ENCODE results near the gene SYNE2.
"Not testable (repeated sequence)": the region's sequence is repeated elsewhere in the genome, so short reads cannot be mapped to it uniquely, and the experiment has no call there.

The SYNE2 gene

DNA sequence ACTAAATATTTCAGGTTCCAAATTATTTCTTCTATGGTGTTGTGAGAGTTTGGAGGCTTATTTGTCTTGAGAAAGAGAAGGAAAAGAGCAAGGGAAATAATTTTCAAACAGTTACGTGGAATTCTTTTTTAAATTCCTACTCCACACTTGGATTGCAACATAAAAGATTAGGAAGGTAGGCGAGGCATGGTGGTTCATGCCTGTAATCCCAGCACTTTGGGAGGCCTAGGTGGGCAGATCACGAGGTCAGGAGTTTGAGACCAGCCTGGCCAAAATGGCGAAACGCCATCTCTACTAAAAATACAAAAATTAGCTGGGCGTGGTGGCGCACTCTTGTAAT lies 265.6 kb downstream of the SYNE2 start:
- in situ Hi-C loops (cut with MboI; ENCODE audit: low sequenced_read_pairs), result not testable (repeated sequence)

DNA sequence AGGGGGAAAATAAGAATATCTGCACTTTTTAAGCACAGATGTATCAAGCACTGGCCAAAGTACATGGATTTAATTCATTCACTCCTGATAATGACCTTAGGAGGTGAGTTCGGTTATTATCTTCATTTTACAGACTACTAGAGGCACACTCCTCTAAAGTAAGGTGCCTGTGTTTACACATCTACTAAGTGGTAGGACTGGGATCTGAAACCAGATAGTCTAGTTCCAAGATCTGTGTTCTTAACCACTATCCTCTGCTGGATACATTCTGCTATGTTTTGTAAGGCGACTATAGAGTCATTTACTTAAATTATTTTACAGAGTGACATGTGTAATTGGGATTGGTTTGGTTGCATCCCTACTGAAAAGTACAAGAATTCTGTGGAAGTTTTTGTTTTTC lies 266.1 kb downstream of the SYNE2 start:
- in situ Hi-C loops (cut with MboI; ENCODE audit: low sequenced_read_pairs), result no loop called here

GRCh38 chr14:64119500-64119899 lies 266.7 kb downstream of the SYNE2 start:
- in situ Hi-C loops (cut with MboI; ENCODE audit: low sequenced_read_pairs), result no loop called here

- in situ Hi-C loops (cut with MboI; ENCODE audit: low sequenced_read_pairs), result no loop called here
These were observed 267.2 kb downstream of the SYNE2 start for GRCh38 chr14:64119980-64120379.

- in situ Hi-C loops (cut with MboI; ENCODE audit: low sequenced_read_pairs), result no loop called here
These were observed 270.5 kb downstream of the SYNE2 start for GRCh38 chr14:64123241-64123822.

- in situ Hi-C loops (cut with MboI; ENCODE audit: low sequenced_read_pairs), result no loop called here
These were observed 272.5 kb downstream of the SYNE2 start for GRCh38 chr14:64125270-64125669.

- in situ Hi-C loops (cut with MboI; ENCODE audit: low sequenced_read_pairs), result no loop called here
These were observed 273.7 kb downstream of the SYNE2 start for GRCh38 chr14:64126548-64126947.

DNA sequence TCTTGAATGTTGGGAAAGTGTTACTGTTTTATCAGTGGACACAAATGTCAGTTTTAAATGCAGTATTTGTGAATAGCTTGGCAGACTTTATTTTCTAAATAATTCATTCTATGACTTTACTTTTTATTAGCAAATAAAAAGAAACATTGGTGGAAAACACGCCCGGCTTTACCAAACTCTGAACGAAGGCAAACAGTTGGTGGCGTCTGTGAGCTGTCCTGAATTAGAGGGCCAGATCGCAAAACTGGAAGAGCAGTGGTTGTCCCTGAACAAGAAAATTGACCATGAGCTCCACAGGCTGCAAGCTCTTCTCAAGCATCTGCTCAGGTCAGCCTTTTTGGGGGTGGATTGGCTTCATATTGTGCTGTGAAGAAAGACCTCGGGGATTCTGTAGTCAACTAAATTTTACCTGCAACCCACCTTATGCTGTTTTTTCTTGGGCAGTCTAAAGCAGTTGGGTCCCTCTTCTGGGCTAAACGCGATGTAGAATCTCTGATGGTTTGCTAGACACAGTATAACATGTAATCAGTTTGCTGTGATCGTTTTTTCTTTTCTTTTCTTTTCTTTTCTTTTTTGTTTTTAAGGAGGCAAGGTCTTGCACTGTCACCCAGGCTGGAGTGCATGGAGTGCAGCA lies 285.0 kb downstream of the SYNE2 start:
- in situ Hi-C loops (cut with MboI; ENCODE audit: low sequenced_read_pairs), result no loop called here

GRCh38 chr14:64147126-64147790 lies 294.5 kb downstream of the SYNE2 start:
- in situ Hi-C loops (cut with MboI; ENCODE audit: low sequenced_read_pairs), result no loop called here

DNA sequence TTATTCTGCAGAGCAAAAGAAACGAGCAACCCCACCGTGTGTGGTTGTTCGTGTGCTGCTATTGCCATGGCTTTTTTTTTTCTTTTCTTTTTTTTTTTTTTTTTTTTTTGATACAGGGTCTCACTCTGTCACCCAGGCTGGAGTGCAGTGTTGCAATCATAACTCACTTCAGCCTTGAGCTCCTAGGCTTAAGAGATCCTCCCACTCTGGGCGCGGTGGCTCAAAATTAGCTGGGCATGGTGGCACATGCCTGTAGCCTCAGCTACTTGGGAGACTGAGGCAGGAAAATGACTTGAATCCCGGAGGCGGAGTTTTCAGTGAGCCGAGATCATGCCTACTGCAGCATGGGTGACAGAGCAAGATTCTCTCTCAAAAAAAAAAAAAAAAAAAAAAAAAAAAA lies 297.1 kb downstream of the SYNE2 start:
- in situ Hi-C loops (cut with MboI; ENCODE audit: low sequenced_read_pairs), result no loop called here

GRCh38 chr14:64158608-64159007 lies 305.8 kb downstream of the SYNE2 start:
- in situ Hi-C loops (cut with MboI; ENCODE audit: low sequenced_read_pairs), result no loop called here

DNA sequence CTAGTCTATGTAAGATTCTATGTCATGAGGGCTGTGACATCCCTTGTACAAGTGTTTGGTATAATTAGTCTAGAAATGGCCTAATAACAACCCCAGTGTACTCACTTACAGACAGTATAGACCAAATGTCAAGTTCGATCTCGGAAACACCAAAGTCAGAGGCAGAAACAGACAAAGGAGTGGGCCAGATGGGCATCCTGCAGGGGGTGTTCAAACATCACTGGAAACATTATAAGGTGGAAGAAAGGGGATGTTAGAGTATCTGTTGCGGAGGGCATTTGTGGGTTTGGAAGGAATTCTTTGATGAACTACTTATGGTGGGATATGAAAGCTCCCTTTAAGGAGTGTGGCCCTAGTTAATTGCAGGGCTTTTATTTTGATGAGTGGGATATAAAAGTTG lies 306.8 kb downstream of the SYNE2 start:
- in situ Hi-C loops (cut with MboI; ENCODE audit: low sequenced_read_pairs), result no loop called here

GRCh38 chr14:64170181-64170580 lies 317.4 kb downstream of the SYNE2 start:
- in situ Hi-C loops (cut with MboI; ENCODE audit: low sequenced_read_pairs), result no loop called here

DNA sequence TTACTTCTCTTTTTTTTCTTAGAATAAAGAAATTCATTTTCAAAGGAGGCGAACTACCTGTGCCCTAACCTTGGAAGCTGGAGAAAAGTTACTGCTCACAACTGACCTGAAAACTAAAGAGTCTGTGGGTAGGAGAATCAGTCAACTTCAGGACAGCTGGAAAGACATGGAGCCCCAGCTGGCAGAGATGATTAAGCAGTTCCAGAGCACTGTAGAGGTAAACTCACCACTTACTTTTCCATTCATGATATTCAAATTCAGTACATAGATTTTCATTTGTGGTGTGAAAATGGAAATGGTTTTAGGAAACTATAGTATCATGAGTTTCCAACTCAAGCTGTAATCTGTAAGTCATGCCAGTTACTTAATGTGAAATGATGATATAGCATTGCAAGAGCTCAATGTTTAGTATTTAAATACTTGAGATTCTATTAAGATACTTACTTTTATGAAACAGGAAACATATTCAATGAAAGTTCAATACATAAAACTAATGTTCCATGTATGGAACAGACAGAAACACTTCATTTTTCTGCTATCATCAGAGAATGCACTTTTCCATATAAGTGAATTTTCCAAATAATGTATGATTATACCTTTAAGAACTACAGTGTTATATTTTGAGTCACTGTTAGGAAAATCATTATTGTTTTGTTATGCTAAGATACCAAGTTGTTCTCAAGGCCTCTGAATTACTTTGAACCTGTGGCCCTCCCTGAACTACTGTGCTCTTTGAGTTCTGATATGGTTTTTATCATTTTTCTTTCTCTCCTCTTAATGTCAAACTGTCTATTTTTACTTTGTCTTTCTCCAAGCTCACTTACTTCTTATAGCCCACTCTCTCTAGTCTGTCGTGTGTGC lies 322.3 kb downstream of the SYNE2 start:
- in situ Hi-C loops (cut with MboI; ENCODE audit: low sequenced_read_pairs), result no loop called here

DNA sequence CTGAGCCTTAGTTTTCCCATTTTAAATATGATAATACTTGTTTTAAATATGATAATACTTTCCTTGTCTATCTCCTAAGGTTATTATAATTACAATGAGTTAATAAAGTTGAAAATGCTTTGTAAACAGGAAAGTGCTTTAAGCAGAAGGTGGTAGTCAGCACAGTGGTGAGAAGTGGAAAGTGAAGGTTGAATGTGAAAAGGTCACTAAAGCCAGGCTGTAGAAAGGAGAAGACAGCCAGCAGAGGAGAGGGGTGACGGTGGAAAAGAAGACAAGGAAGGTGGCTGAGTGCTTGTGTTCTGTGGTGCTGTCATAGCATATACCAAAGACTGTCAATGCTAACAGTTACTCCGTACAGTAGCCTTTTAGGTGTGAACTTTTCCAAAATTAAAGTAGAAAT lies 323.5 kb downstream of the SYNE2 start:
- in situ Hi-C loops (cut with MboI; ENCODE audit: low sequenced_read_pairs), result no loop called here

GRCh38 chr14:64178814-64179213 lies 326.0 kb downstream of the SYNE2 start:
- in situ Hi-C loops (cut with MboI; ENCODE audit: low sequenced_read_pairs), result no loop called here

GRCh38 chr14:64182908-64183307 lies 330.1 kb downstream of the SYNE2 start:
- in situ Hi-C loops (cut with MboI; ENCODE audit: low sequenced_read_pairs), result not testable (repeated sequence)

- in situ Hi-C loops (cut with MboI; ENCODE audit: low sequenced_read_pairs), result no loop called here
These were observed 331.4 kb downstream of the SYNE2 start for GRCh38 chr14:64184103-64184729.

- in situ Hi-C loops (cut with MboI; ENCODE audit: low sequenced_read_pairs), result no loop called here
These were observed 332.4 kb downstream of the SYNE2 start for GRCh38 chr14:64185184-64185583.

GRCh38 chr14:64186231-64187129 lies 333.7 kb downstream of the SYNE2 start:
- in situ Hi-C loops (cut with MboI; ENCODE audit: low sequenced_read_pairs), result no loop called here
